Raji (cell line): ENCODE results near the gene ELOF1.

Experiments used
- POLR2A ChIP-seq: IDR thresholded peaks from 2 replicates; pipeline ENCODE4 v1.6.1; 2011; ENCODE audit warnings: low read depth, low read length, control low read depth; ENCODE audit not compliant: insufficient read depth

The ELOF1 gene

DNA sequence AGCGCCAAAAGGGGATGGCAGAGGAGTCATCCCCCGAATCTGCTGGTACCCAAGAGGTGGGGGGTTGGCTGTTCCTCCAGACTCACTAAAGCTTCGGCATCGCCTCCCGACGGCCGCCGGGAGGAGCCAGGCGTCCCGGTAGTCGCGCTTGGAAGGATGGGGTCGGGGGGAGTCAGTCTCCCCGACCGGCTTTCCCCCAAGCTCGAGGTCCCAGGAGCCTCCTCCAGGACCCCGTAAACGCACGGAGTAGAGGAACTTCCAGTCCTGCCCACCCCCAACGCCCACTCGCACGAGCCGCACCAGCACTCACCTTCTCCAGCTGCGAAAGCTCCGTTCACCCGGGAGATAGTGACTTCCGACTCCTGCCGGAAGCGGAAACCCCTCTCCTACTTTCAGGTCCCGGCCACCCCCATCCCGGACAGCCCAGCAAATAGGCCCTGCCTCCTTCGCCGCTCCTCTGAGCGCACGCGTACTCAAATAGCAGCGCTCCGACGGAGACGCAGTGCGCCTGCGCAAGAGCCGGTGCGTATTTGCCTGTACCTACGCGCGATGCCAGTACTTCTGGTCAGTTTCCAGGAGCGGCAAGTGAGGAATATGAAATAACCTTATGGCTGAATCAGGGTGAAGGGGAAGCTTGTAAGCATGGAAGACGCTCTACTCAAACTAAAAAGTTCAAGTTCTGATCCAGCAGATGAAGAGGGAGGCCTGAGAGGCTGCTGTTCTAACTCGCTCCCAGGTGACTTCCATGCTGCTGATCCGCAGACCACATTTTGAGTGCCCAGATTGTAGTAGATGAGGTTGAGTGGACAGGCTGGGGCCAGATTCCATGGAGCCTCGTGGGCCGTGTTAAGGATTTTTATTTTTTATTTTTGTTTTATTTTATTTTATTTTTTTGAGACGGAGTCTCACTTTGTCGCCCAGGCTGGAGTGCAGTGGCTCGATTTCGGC is at the start of gene ELOF1:
Gene ELOF1 (minus strand): TSS at position 350 of the 948 bp plus-strand sequence. CDS start 4,883 bp downstream, outside the sequence.
- TF ChIP-seq POLR2A: peak; percentile 94

DNA sequence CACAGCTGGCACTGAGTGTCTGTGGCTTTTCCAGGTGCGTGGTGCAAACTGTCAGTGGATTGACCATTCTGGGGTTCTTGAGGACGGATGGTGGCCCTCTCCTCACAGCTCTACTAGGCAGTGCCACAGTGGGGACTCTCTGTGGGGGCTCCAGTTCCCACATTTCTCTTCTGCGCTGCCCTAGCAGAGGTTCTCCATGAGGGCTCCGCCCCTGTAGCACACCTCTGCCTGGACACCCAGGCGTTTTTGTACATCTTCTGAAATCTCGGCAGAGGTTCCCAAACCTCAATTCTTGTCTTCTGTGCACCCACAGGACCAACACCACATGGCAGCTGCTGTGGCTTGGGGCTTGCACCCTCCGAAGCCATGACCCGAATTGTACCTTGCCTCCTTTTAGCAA is 47.5 kb upstream of the ELOF1 start:
- no peak for TF ChIP-seq POLR2A

DNA sequence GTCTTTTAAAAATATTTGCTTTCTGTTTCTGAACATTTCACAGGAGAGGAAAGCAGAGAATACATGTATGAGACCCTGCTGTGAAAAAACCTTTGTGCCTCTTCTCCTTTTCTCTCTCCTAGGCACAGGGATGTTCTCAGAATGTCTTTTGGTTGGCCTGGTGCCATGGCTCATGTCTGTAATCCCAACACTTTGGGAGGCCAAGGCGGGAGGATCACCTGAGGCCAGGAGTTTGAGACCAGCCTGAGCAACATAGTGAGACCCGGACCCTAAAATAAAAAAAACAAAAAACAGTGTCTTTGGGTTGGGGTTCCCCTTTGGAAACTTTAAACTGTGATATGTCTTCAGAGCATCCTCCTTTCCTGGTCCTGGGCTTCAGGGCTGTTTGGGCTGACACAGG is 39.7 kb upstream of the ELOF1 start:
- no peak for TF ChIP-seq POLR2A

DNA sequence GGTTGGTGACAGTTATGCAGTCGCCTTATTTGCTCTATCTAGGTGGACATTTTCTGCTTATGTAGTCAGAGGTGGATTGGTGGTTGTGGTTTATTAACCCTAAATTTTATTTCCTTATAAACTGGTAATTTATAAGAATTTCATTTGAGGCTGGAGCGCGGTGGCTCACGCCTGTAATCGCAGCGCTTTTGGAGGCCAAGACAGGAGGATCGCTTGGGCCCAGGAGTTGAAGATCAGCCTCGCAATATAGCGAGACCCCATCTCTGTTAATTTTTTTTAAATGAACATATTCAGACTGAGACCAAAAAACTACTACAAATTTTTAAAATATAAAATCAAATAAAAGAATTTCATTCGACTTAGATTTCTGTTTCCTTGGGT is 39.1 kb upstream of the ELOF1 start:
- no peak for TF ChIP-seq POLR2A

DNA sequence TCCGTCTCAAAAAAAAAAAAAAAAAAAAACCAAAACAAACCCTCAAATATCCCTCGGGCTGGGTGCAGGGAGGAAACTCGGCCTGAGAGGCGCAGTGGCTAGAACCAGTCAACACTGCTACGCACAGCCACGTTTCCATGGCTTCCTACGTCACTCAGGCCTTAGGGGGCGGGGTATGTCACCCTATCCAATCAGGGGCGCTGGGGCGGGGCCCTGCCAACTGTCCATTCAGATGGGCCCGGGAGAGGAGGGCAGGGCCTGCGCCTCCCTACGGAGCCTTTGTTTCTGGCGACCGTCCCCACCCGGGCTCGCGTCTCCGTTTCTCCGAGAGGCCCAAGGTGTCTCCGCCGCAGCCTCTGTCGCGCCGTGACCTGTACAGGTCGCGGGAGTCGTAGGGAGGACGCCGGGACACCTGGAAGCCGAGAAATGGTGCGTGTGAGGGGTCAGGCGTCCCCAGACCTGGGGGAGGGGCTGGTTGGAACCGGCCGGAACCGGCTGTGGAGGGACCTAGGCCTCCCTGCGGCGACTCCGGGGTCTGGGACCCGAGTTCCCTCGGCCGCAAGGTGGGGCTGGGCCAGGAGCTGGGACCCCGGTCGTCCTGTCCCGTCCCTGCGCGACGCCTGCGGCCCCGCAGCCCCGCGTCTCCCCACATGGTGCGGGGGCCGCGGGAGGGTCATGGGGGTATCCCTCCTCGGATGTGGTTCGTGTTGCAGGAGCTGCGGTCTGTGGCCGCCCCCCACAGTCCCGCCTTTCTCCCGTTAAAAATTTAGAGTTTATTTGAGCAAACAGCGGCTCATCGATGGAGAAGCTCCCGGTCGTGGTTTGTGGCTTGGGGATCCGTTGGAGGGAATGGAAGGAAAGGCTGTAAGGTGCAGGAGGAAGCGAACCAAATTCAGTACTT is 38.4 kb upstream of the ELOF1 start, which contains the start of gene ZNF627:
Gene ZNF627 (plus strand): TSS at position 282 of the 901 bp plus-strand sequence. CDS start 145 bp downstream, at position 427.
- peak; percentile 96 for TF ChIP-seq POLR2A

DNA sequence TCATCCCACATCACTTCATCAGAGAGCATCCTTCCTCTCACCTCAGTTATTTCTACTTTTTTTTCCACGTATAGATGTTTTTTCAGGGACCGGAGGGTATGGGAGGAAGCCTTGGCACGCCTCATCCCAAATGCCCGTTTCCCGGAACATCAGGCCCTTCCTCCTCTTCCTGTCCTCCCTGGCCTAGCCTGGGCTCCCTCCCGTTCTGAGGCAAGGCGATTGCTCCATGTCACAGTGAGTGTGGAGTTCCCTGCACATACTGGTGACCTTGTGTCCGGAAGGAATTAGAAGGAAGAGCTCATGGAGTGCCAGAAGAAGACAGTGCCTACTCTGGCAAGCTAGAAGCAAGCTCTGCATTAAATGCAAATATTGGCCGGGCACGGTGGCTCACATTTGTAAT is 37.1 kb upstream of the ELOF1 start:
- no peak for TF ChIP-seq POLR2A

DNA sequence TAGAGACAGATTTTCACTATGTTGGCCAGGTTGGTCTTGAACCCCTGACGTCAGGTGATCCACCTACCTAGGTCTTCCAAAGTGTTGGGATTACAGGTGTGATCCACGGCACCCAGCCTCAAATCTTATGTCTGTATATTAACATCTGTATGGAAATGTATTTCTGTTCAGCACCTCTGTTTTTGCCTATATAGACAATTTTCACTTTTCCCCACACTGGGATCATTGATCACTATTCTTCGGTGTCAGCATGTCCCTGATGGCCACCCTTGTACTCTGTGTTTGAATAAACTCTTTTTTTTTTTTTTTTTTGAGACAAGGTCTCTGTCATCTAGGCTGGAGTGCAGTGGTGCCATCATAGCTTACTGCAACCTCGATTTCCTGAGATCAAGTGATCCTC is 35.1 kb upstream of the ELOF1 start:
- TF ChIP-seq POLR2A: no peak

DNA sequence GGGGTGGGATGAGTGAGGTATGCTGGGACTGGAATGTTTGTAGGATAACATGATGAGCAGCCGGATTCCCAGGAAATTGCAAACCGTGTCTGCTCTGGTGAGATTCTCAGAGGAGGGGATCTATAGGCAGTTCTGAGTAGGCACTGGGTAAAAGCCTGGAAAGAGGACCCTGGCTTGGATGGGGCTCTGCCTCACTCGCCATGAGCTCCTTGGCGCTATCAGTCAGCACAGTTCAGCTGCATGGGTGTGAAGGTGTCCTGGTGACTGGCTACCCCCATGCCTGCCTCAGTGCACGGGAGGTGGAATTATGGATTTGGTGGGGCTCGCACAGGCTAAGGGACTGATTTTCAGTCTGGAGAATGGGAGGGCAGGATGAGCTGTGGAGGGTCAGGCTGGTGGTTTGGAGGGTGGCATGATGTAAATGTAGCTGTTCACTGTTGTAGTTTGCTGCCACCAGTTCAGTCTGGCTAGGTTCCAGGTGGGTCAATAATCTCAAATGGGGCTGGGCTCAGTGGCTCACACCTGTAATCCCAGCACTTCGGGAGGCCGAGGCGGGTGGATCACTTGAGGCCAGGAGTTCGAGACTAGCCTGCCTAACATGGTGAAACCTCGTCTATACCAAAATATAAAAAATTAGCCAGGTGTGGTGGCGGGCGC is 29.1 kb upstream of the ELOF1 start:
- no peak for TF ChIP-seq POLR2A

DNA sequence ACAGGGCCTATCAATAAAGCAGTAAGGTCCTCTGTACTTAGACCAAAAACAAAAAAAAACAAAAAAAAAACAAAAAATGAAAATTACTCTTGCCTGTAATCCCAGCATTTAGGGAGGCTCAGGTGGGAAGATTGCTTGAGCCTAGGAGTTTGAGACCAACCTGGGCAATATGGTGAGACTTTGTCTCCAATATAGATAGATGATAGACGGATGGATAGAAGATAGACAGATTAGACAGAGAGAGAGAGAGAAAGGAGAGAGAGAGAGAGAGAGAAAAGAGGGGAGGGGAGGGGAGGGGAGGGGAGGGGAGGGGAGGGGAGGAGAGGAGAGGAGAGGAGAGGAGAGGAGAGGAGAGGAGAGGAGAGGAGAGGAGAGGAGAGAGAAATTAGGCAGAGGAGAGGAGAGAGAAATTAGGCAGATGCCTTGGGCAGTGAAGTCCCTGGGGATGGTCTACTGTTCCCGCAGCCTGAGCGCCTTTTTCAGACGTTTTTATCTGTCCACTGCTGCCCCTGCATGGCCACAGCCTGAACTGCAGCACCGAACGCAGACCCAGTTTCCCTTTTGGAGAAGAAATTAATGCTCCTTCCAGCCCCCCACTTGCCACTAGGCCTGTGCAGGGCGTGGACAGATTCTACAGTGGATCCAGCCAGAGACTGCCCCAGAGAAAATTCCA is 28.4 kb upstream of the ELOF1 start:
- TF ChIP-seq POLR2A: 0 out of 2 replicates have a peak, but pooled peaks have one; percentile 34

DNA sequence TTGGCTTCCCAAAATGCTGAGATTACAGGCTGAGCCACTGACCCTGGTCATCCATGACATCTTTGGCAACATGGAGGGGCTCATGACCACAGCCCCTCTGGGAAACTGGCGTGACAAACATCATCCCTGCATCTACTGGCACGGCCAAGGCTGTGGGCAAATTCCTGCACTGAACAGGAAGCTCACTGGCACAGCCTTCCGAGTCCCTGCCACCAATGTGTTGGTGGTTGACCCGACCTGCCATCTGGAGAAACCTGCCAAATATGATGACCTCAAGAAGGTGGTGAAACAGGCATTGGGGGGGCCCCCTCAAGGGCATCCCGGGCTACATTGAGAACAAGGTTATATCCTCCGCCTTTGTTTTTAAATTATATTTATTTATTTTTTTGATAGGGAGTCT is 27.3 kb upstream of the ELOF1 start:
- TF ChIP-seq POLR2A: no peak

DNA sequence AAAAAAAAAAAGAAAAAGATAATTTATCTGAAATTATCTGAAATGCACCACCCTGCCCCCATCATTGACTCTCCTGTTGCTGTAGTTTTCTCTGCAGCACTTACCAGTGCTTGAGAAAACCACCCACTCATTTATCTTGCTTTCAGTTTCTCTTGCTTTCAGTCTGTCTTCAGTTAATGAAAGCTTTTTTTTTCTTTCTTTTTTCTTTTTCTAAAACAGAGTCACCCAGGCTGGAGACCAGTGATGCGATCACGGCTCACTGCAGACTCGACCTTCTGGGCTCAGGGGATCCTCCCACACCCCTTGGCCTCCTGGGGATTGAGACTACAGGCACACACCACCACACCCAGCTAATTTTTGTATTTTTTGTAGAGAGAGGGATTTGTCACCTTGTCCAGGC is 22.7 kb upstream of the ELOF1 start:
- 0 out of 2 replicates have a peak, but pooled peaks have one; percentile 26 for TF ChIP-seq POLR2A

DNA sequence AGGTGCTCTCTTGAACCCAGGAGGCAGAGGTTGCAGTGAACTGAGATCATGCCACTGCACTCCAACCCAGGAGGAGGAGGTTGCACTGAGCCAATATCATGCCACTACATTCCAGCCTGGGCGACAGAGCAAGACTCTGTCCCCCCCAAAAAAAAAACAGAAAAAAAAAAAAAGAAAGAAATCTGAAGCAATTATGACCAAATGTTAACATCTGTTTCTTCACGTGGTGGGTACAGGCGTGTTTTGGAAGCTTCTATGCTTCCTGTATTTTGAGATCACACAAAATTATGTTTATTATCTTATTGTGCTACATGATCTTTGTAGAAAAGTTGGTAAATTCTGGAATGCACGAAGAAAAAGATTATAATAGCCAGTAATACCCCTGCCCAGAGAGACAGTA is 21.1 kb upstream of the ELOF1 start:
- TF ChIP-seq POLR2A: no peak

DNA sequence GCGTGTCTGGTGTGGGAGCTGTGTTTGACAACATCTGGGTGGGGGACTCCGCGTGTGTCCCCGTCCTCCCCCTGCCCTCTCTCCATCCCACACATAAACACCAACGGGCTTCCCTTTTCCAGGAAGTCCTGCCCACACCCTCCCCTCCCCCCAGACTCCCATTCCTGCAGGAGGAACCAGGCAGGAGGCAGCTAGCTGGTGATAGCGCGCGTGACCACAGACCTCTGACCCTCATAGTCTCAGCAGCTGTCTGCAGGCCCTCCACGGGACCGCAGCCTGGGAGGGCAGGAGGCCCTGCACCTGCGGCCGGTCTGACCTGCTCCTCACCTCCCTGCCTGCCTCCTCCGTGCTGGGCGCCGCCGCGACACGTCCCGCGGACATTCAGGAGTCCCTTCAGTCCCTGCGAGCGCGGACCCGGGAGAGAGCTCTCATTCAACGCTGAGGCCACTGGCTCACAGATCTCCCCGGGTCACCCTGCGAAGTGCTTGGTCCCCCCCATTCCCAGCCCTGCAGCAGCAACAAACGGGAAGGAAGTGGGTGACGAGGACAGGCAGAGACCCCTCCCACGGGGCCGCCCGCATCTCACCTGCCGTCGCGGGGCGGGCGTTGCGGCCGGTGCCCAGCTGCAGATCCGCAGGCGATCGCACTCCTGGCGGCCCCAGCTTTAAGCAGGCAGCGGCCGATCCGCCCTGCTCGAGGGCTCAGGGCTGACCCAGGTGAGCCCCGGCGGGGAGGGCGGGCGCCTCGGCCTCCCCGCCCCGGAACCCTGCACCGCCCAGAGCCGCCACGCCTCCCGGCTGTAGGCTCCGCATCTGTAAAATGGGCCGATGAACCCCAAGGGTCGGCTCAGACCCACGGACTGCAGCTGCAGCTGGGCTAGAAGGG is 19.5 kb upstream of the ELOF1 start:
- TF ChIP-seq POLR2A: no peak

DNA sequence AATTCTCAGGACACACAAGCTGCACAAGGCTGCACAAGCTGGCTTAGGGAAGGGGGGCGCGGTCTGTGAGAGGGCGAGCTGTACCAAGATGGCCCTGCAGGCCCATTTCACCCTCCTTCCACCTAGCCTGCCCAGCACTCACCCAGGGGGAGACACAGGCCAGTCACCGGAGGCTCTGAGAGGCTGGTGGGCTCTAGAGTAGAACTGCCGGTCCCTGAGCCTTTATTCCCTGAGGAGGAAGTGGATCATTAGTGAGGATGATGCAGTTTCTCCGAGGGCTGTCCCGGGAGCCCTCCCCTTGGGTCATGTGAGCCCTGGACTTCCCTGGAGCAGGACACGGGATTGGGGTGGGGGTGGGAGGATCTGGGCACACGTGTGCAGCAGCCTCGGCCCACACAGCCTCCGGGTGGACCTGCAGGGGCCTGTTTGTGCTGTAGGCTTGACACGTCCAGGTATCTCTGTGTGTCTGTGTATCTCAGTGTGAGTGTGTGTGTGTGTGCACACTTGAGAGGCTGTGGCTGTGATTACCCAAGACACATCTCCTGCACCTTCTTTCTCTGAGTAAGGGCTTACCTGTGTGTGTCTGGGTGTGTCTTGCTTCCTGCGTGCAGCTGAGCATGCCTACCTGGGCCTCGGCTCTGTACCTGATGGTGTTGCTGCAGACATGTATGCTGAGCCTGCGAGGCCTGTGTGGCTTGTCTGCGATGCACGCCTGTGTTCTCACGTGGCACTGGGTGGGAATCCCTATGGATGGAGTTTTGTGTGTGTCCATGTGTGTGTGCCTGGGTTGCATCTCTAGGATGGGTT is 18.6 kb upstream of the ELOF1 start, which contains the start of gene ACP5:
Gene ACP5 (minus strand): TSS at position 195 of the 807 bp plus-strand sequence. CDS start 328 bp downstream, outside the sequence.
- TF ChIP-seq POLR2A: no peak
